GDM1 (cell line): ENCODE results near the gene KIF18B.

Experiments
- DNase-seq: peaks from one replicate; lab custom pipeline; 2025; lab: John Stamatoyannopoulos, UW

KIF18B gene

GRCh38 chr17:44919411-44919810, 28.2 kb downstream of the KIF18B start:
- no peak for DNase-seq

GRCh38 chr17:44918006-44918405, 29.6 kb downstream of the KIF18B start:
- DNase-seq = no peak

GRCh38 chr17:44917456-44917855, 30.1 kb downstream of the KIF18B start:
- DNase-seq = no peak

GRCh38 chr17:44916781-44917241, 30.8 kb downstream of the KIF18B start:
- DNase-seq = no peak

GRCh38 chr17:44915862-44916780, 31.5 kb downstream of the KIF18B start:
- no peak for DNase-seq

GRCh38 chr17:44915321-44915726, 32.2 kb downstream of the KIF18B start, which contains the start of gene GFAP:
TSS of gene GFAP (minus strand) at chr17:44915500. CDS start at chr17:44915486, 14 bp downstream.
- DNase-seq = no peak

- no peak for DNase-seq
Measured at GRCh38 chr17:44914698-44915271, 32.8 kb downstream of the KIF18B start.

- no peak for DNase-seq
Measured at GRCh38 chr17:44914148-44914547, 33.4 kb downstream of the KIF18B start.

GRCh38 chr17:44913676-44914075, 33.9 kb downstream of the KIF18B start:
- DNase-seq = no peak

- no peak for DNase-seq
Measured at GRCh38 chr17:44912763-44913544, 34.6 kb downstream of the KIF18B start.

GRCh38 chr17:44911133-44912001, 36.2 kb downstream of the KIF18B start:
- peak; percentile 18 for DNase-seq

- DNase-seq = no peak
Measured at GRCh38 chr17:44910231-44911106, 37.1 kb downstream of the KIF18B start.

GRCh38 chr17:44909681-44910144, 37.9 kb downstream of the KIF18B start:
- DNase-seq = no peak

GRCh38 chr17:44908761-44909326, 38.7 kb downstream of the KIF18B start:
- DNase-seq = no peak

- no peak for DNase-seq
Measured at GRCh38 chr17:44907729-44908470, 39.7 kb downstream of the KIF18B start.

GRCh38 chr17:44906763-44907728, 40.5 kb downstream of the KIF18B start:
- DNase-seq = no peak

- no peak for DNase-seq
Measured at GRCh38 chr17:44906010-44906646, 41.4 kb downstream of the KIF18B start.
